Stimulated activated CD4-positive, alpha-beta T cell treated with anti-CD3 and anti-CD28 coated beads, Interleukin-15, amount 100 ng/mL, for 24 hours (primary cell): ENCODE data around the gene PJVK.
"Not testable (repeated sequence)": the region's sequence is repeated elsewhere in the genome, so short reads cannot be mapped to it uniquely, and the experiment has no call there.

Experiments
- DNase-seq: peaks from one replicate; pipeline ENCODE4 v3.0.0-alpha.2; 2020

The PJVK gene, protein sequence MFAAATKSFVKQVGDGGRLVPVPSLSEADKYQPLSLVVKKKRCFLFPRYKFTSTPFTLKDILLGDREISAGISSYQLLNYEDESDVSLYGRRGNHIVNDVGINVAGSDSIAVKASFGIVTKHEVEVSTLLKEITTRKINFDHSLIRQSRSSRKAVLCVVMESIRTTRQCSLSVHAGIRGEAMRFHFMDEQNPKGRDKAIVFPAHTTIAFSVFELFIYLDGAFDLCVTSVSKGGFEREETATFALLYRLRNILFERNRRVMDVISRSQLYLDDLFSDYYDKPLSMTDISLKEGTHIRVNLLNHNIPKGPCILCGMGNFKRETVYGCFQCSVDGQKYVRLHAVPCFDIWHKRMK

DNA sequence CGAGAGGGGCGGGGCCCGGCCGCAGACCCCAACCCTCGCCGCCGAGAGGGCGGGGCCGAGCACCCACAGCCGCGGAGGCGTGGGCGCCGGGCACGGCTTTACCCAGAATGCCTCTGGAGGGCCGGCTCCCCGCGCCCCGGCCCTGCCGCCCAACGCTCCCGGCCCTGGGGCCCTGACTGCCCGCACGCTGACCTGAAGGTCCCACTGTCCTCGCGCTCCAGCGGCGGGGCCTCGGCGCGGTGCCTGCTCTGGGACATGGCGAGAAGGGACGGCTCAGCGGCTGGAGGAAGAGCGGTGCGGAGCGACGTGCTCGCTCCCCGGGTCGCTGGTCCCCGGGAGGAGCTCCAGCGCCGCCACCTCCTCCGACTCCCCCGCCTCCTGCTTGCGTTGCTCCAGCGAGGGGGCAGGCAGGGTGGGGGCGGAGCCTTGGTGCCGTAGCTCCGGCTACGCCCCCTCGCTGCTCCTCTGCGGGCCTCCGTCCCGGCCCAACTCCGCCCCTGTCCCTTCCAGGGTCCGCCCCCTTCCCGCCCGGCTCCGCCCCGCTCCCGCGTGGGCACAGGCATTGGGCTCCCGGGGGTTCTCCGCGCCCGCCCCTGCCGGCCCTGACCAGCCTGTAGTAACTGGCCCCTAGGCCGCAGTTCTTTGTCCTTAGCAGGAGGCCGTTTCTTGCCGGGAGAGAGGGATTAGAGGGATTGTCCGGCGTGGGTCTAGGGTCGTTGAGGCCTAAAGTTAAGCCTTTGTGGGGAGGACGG is at the start of gene PJVK, which contains the start of gene PRKRA:
TSS of gene PJVK (plus strand) at position 605 of the 752 bp plus-strand sequence. CDS start 2,032 bp downstream, outside the sequence.
TSS of gene PRKRA (minus strand) at position 402 of the 752 bp plus-strand sequence. CDS start at position 257, 145 bp downstream.
- peak; percentile 96 for DNase-seq

DNA sequence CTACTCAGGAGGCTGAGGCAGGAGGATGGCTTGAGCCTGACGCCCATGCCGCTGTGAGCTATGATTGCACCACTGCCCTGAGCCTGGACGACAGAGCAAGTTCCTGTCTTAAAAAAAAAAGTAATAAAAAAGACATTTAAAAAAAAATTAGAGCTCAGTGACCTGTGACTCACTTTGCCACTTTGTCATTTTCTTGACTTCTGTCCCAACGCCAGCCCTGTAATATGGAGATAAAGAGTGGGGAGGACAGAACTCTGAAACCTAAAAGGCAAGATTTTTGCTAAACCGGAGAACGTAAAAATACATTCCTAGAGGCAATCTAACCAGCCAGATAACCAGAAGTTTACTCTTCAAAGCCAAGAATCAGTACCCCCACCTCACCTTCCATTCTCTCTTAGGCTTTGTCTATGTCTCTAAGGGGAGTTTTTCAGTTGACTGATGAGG is 49.2 kb upstream of the PJVK start:
- DNase-seq = no peak

DNA sequence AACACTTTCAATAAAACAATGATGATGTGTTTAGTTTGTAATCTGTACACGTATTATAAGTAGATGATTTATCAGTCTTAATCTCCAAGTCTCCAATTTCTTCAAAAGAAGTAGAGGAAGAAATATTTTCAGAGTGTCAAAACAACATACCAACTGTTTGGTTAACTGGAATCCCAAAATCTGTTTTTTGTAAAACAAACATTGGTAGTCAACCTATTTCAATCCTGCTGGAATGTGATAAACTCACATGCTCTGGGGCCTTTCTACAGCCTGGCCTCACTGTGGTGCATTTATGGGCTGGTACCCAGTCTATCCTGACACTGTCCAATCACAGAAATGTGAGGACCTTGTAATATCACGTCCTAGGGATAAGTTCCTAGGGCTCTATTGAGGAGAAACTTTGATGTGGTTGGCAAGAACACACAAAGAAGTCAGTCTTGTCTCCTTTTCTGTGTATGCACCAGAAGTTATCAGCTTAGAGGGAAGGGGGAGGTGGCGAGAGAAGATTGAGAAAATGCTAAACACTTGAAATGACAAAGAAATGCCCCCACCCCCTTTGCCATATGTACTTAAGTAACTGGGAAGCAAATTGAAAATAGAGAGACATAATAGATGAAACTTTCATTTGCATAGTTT is 47.4 kb upstream of the PJVK start:
- no peak for DNase-seq

DNA sequence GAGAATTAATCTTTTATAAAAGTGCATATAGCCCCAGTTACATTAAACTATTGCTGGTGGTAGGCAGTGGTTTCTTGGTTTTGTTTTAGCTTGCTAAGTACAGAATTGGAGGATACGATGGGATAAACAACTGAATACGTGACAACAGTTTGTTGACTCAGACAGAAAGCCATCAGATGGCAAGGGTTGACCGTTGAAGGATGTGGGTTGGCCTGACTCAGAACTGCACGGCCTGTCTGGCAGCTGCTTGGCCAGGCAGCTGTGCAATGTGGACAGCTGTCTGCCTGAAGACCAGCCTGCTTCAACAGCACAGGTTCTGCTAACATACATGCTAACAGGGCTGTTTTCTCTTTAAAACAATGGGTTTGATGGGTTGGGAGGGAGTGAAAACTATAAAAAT is 46.8 kb upstream of the PJVK start:
- DNase-seq = no peak

DNA sequence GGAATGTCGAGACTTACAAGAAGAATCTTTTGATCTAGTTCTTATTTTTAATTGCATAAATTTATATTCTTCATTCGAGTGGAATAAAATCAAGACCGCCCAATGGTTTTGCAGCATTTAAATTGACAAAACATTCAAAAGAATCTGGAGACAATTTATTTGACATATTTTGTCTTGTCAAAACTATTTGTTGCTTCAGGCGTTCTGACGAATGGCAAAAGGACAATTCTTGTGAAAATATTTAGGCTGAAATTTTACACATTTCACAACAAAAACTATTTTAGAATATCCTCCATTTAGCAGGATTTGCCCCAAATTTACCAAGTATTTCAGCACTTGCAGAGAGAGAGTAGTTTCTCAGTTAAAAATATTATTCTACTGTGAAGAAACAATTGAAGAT is 41.9 kb upstream of the PJVK start:
- DNase-seq = no peak

DNA sequence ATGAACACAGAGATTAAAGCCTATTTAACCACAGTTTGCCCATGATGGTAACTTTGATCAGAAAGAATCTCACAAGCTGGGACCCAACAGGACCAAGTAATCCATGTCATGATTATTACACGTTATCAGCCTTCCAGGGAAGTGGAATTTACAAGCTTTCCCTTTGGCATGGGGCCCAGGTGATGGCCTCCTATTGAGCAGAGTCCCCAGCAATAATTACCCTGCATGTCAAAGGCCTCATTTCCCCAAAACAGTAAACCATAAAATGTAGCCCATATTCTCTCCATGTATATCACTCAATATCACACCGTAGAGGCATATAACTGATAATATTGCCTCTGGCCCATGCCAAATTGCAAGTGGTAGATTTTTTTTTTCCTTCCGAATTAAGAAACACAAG is 39.1 kb upstream of the PJVK start:
- DNase-seq = no peak

DNA sequence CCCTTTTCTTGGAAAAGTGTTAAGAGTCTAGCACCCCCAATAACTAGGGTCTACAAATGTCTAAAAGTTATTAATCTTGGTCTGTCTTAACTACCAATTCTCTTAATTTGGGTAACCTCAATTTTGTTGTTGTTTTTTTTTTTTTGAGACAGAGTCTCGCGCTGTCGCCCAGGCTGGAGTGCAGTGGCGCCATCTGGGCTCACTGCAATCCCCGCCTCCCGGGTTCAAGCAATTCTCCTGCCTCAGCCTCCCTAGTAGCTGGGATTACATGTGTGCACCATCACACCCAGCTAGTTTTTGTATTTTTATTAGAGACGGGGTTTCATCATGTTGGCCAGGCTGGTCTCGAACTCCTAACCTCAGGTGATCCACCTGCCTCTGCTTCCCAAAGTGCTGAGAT is 38.7 kb upstream of the PJVK start:
- DNase-seq = not testable (repeated sequence)

DNA sequence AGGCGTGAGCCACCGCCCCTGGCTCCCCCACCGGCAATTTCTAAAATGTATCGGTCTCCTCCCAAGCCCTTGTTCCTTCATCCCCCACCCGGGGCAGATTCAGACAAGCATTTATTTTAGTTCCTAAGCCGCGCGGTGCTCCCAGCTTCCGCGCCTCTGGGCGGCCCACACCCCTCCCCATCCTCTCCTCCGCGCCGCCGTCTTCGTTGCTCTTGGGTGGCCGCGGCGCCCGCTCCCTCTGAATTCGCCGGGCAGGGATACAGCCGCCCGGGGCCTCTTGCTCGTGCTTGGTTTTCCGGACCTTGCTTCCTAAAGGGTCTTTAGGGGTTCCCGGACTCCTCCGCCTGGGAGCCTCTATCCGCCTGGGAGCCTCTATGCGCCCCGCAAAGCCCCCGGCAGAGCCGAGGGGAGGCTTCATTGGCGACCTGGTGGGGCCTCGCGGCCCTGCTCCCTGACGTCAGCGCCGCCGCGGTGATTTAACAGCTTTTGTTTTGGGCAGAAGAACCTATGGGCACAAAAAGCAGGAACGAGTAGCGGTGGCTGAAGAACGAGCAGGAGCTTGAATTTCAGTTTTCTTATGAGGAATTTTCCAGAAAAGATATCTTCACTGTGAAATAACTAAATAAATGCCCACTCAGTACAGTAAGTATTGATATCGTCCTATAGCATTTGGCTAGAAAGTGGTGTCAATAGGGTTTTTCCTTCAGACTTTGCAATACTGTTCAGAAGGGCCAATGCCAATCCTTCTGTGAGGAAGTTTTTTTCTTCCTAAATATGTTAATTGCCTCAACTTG is 37.5 kb upstream of the PJVK start:
- peak; percentile 87 for DNase-seq

DNA sequence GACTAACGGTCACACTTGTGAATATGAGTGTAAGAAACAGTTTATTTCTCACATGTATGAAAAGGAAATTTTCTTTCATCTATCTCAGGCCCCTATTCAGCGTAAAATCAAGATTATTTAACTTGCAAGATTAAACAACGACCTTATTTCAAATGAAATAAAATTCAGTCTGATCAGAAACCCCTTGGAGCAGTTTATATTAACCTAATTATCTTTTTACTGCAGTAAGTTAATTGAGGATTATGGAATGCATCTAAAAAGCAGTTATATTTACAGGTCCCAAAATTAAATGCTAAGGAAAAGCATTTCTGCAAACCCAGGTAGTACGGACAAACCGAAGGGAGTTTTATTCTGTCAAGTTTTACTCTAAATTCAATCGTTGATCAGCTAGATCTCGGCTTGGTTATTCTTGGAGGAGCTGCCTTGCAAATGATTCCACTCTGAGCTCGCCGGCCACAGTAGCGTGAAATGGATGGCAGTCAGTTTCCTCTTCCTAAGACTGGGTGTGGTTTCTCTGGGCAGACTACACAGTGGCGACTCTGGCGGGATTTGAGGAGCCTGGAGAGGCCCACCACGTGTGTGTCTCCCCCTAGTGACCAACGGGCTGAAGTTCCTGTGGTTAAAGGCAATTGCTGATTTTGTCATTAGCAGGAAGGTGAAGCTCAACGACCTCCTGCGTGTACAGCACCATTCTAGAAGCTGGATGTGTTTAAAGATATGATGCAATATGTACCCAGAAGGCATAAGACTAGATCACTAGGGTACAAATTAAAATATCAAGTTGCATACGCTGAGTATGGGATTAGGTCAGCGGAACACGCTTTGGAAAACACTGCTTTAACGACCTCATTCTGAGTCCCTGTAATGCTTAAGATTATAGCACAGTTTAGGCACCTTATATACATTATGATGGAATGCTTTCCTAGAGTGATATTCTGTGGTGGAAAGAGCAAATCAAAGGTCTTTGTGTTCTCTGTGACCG is 36.6 kb upstream of the PJVK start:
- DNase-seq = peak; percentile 89

DNA sequence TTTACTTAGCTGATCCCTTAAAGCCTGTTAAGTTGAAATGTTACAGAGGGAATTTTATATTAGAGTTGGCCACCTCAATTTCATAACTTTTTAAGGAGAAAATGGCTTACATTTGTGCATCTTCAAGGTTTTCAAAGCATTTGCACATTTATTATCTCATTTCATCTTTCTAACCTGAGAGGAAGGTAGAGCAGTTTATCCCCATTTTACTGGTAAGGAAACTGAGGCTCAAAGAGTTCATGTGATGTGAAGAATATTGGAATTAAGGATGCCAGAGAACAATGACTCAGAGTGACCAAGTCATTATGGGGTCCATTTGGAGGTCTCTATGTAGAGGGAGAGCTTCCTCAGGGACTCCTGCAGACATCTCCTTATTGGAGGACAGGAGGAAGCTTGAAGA is 35.2 kb upstream of the PJVK start:
- DNase-seq = no peak

DNA sequence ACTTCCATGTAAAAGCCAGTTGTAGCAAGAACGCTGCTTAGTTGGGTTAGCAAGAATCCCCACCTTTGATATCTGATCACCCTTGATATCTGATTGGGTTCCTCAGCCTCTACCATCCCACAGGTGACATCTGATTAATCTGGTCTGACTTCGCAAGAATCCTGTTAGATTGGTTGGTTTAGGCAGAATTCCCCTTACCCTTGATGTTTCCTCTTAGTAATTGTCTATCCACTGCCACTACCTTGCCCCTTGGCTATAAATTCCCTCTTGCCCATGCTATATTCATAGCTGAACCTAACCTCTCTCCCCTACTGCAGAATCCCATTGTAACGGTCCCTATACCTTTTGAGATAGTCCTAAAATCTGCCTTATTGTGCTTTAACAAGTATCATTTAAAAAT is 33.3 kb upstream of the PJVK start:
- no peak for DNase-seq

DNA sequence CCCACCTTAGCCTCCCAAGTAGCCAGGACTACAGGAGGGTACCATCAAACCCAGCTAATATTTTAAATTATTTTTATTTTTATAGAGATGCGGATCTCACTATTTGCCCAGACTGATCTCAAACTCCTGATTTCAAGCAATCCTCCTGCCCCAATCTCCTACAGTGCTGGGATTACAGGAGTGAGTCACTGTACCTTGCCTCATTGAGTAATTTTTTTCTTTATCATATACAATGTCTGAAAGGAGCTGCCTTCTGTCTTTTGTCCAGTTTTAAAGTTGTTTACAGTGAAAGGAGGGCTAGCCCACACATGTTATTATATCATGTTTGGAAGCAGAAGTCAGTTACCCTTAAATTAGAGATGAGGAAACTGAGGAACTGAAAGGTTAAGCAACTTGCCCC is 32.8 kb upstream of the PJVK start:
- DNase-seq = no peak

DNA sequence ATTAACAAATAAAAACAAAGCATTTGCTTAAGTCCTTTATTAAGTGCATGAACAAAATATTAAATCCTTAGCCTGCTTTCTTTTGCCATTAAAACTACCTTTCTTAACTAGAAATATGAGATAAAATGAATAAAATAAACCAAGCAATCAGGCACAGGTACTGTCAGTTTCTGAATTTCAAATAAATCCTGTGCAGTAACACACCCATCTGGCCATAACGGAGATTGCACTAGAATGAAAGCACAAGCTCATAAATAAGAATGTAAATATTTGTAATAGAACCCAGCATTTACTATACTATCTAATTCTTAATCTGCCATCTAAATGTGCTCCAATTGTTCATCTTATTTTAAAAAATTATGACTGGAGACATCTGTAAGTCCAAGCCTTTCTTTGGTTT is 32.1 kb upstream of the PJVK start:
- no peak for DNase-seq

DNA sequence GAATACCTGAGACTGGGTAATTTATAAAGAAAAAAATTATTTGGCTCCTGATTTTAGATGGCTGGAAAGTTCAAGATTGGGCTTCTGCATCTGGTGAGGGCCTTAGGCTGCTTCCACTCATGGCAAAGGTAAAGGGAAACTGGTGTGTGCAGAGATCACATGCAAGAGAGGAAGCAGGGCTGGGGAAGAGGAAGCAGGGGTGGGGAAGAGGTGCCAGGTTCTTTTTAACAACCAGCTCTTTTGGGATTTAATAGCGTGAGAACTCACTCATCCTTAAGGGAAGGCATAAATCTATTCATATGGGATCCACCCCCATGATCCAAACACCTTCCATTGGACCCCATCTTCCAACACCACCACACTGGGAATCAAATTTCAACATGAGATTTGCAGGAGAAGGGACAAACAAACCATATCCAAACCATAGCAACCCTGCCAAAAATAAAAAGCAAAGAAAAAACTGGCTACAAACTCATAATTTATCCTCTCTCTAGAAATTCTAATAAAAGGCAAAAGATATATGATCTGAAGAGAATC is 30.6 kb upstream of the PJVK start:
- no peak for DNase-seq

DNA sequence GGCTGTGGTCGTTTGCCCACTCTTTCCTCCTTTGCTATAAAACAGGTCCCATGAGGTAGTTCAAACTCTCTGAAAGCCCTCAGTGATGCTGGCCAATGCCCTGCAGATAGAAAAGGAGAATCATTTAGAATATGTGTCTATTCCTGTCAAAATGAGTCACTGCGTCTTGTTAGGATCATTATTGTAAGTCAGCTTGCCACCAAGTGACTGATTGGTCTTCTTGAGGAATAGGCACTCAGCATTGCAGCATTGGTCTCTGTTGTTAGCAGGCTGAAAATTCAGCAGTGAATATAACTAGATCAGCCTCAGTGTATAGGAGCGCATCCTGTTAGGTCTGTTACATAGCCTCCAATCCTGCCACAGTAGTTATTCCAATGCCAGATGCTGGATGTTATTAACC is 29.1 kb upstream of the PJVK start:
- DNase-seq = no peak

DNA sequence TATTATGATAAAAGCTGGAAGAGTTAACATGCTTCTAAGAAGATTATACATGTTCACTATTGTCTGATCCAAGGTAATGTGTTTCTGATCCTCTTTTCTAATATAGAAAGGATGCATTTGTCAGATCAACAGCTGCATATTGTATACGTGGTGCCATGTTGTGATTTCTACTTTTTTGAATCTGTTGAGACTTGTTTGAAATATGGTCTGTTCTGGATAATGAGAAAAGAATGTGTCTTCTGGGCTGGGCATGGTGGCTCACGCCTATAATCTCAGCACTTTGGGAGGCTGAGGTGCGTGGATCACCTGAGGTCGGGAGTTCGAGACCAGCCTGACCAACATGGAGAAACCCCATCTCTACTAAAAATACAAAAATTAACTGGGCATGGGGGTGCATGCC is 27.4 kb upstream of the PJVK start:
- DNase-seq = not testable (repeated sequence)

DNA sequence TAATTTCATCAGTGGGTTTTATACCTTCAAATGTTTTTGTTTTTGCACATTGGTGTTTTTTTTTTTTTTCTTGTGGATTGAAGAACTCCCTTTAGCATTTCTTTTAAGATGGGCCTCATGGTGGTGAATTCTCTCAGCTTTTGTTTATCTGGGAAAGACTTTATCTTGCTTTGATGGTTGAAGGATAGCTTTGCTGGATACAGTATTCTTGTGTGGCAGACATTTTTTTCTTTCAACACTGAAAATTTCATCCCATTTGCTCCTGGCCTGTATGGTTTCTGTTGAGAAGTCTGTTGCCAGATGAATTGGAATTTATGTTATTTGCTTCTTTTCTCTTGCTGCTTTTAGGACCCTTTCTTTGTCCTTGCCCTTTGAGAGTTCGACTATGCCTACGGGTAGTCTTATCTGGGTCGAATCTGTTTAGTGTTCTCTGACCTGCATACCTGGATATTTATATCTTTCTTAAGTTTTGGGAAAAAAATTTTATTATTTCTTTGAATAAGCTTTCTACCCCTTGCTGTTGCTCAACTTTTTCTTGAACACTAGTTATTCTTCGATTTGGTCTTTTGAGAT is 25.8 kb upstream of the PJVK start:
- DNase-seq = no peak

DNA sequence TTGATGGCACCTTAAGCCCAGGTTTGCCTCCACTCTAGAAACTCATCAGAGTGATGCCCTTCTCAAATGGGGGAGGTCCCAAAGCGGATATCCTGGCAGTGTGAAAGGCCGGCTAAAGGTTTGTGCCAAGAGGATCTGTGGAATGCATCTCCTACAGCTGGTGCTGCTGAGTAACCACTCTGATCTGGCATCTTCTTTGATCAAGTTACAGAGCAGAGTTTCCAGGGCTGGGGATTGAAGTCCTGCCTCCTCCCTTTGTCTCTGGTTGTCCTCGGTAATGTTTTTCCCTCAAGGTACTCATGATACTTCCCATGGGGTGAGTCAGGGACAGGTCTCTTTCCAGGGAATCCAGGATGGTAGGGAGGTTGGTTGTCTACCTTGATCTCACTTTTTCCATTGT is 24.8 kb upstream of the PJVK start:
- no peak for DNase-seq

DNA sequence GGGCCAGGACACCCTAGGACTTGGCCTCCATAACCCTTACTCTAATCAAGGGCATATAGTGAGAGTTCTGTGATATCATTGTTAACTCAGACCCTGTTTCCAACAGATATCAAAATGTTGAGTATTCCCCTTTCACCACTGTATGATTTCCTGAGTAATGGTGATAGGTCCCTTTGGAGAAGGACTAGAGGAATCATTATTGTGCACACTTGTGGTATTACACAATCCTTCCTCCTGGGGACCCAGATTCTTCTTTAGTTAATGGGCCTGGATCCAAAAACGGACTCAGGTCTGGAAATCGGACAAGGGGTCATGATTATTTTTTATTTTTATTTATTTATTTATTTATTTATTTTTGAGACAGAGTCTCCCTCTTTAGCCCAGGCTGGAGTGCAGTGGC is 23.7 kb upstream of the PJVK start:
- DNase-seq = no peak

DNA sequence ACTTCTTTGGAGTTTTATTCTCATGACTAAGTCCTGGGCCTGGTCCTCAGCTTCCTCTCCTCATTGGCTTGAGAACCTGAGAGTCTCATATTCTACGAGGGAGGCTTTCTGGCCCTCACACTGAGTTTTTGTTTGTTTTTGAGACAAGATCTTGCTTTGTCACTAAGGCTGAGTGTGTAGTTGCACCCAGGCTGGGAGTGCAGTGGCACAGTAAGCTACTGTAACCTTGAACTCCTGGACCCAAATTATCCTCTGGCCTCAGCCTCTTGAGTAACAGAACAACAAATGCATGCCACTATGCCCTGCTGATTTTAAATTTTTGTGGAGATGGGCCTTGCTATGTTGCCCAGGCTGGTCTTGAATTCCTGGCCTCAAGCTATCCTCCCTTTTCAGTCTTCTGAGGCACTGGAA is 22.8 kb upstream of the PJVK start:
- no peak for DNase-seq

DNA sequence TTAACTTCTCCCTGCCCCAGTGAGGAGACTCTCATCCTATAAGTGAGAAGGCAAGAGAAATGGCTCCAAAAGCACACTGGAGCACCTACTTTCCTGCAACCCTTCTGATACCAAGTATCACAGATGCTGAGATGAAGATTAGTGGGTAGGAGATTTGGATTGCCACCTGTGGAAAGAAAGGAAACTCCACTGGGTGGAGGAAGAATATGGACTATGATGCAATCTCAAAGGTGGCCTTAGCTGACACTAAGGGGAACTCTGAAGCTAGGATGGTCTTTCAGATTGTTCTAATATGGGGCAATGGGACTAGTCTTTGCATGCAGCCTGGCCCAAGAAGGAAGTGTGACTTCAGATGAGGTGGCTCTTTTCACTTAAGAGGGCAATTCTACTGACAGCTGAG is 21.8 kb upstream of the PJVK start:
- DNase-seq = no peak
